PC-9 (cell line): Measurements from ENCODE around the gene ACADS. TPM values are rescaled to one million over a fixed set of nuclear protein-coding genes. Genes with fewer than 3 reads are reported as not detected.

Experiments
- BruUV-seq: library from RNA; stranded (reverse); fragments of 400-500 nt; replicated peaks from 2 replicates; lab custom pipeline; 2021; lab: Mats Ljungman, UMichigan
- CTCF ChIA-PET: fragments of 300-600 bp; sonication (Branson Sonifier 250); formaldehyde crosslinking; loops from one replicate; lab custom pipeline; 2022; ENCODE audit warnings: antibody characterized with exemption; lab: Charles Lee
- POLR2A ChIA-PET: fragments of 300-600 bp; sonication (Branson Sonifier 250); formaldehyde crosslinking; loops from one replicate; lab custom pipeline; 2022; ENCODE audit warnings: antibody characterized with exemption; ENCODE audit not compliant: unreplicated experiment; lab: Charles Lee
- DNase-seq, 2 experiments: peaks; one replicate each; pipeline versions ENCODE4 v3.0.0 to v3.0.0-alpha.2; 2015 to 2022; ENCODE audit warnings: mixed read lengths in 1 of 2
- H2AFZ ChIP-seq: fragments of 200-600 bp; sonication (generic); 2 replicates; pipeline ENCODE4 v1.8.1; 2017; ENCODE audit warnings: antibody characterized with exemption
- H3F3A ChIP-seq: fragments of 200-600 bp; sonication (generic); 2 replicates; pipeline ENCODE4 v1.8.1; 2017; ENCODE audit warnings: antibody characterized with exemption, mild to moderate bottlenecking, low read depth; ENCODE audit not compliant: insufficient read depth
- H3K27ac ChIP-seq: fragments of 200-600 bp; sonication (generic); 2 replicates; pipeline ENCODE4 v1.6.1; 2016; ENCODE audit warnings: mixed run types
- H3K27me3 ChIP-seq: fragments of 200-600 bp; sonication (generic); 2 replicates; pipeline ENCODE4 v1.6.1; 2016; ENCODE audit warnings: low read depth, mixed run types; ENCODE audit not compliant: insufficient read depth
- H3K36me3 ChIP-seq: fragments of 200-600 bp; sonication (generic); 2 replicates; pipeline ENCODE4 v1.6.1; 2016; ENCODE audit warnings: low read depth, mixed run types
- H3K4me1 ChIP-seq: fragments of 200-600 bp; sonication (generic); replicated peaks from 2 replicates; pipeline ENCODE4 v1.6.1; 2016; ENCODE audit warnings: mixed run types; ENCODE audit not compliant: insufficient read depth
- H3K4me2 ChIP-seq: fragments of 200-600 bp; sonication (generic); 2 replicates; pipeline ENCODE4 v1.6.1; 2017; ENCODE audit warnings: mixed run types
- H3K4me3 ChIP-seq: fragments of 200-600 bp; sonication (generic); 2 replicates; pipeline ENCODE4 v1.6.1; 2016; ENCODE audit warnings: mixed run types
- H3K79me2 ChIP-seq: fragments of 200-600 bp; sonication (generic); 2 replicates; pipeline ENCODE4 v1.6.1; 2017; ENCODE audit warnings: low read depth, mixed run types
- H3K9me2 ChIP-seq: fragments of 200-600 bp; sonication (generic); 2 replicates; pipeline ENCODE4 v1.8.1; 2017; ENCODE audit warnings: mild to moderate bottlenecking; ENCODE audit not compliant: insufficient read depth
- H3K9me3 ChIP-seq: fragments of 200-600 bp; sonication (generic); 2 replicates; pipeline ENCODE4 v1.8.1; 2016; ENCODE audit warnings: low read depth; ENCODE audit not compliant: insufficient read depth
- H4K20me1 ChIP-seq: fragments of 200-600 bp; sonication (generic); 2 replicates; pipeline ENCODE4 v1.8.1; 2017; ENCODE audit not compliant: insufficient read depth
- EZH2 ChIP-seq: fragments of 200-600 bp; sonication (generic); IDR thresholded peaks from 2 replicates; pipeline ENCODE4 v1.8.0; 2017; ENCODE audit warnings: antibody characterized with exemption, low read depth
- intact Hi-C: fragments of 100-400 bp; cut with micrococcal nuclease; formaldehyde crosslinking; loops from one replicate; pipeline ENCODE4 v1.10.0; 2022; ENCODE audit not compliant: unreplicated experiment
- total RNA-seq: library from RNA; stranded (reverse); gene quantifications from 2 replicates; pipeline ENCODE4 v1.2.3, GENCODE V29; 2021
- TF ChIP-seq, protein P1 (sequence below): fragments of 200-600 bp; sonication (generic); conservative IDR thresholded peaks from 2 replicates; pipeline ENCODE4 v1.6.1; 2017; ENCODE audit warnings: mixed run types, antibody characterized with exemption, mild to moderate bottlenecking, moderate library complexity

ACADS gene
- total RNA-seq, 1 experiment from 2014 or later, result 8.2 TPM

DNA sequence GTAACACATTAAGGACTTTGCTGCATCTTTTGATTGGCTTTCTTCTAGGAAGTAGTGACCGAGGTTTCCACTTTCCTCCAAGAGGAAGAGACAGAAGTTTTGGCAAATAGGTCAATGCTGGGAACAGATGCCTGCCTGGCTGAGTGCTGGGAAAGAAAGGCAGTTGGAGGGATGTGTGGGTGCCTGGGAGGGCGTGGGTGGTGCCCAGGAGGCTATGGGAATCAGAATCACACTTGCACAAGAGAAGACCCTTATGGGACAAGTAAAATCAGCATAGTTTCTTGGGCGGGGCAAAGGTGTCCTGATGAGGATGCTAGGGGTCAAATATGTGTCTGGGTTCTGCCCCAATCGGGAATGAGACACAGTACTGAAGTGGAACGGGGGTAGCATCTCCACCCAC is 906 bp upstream of the ACADS start:
- no peaks in the 10 kb centered on the region for H3K9me2 ChIP-seq
- H3K27ac ChIP-seq, result no peak overlapping the region
- H2AFZ ChIP-seq, result no peak overlapping the region
- H4K20me1 ChIP-seq, result no peaks in the 10 kb centered on the region
- H3K36me3 ChIP-seq, result no peaks in the 10 kb centered on the region; the same call in 1 of the 2 replicates
- peak overlapping the region; percentile 65; the same call in 1 of the 2 replicates for H3K4me3 ChIP-seq
- H3K79me2 ChIP-seq, result no peaks in the 10 kb centered on the region
- TF ChIP-seq, protein P1, sequence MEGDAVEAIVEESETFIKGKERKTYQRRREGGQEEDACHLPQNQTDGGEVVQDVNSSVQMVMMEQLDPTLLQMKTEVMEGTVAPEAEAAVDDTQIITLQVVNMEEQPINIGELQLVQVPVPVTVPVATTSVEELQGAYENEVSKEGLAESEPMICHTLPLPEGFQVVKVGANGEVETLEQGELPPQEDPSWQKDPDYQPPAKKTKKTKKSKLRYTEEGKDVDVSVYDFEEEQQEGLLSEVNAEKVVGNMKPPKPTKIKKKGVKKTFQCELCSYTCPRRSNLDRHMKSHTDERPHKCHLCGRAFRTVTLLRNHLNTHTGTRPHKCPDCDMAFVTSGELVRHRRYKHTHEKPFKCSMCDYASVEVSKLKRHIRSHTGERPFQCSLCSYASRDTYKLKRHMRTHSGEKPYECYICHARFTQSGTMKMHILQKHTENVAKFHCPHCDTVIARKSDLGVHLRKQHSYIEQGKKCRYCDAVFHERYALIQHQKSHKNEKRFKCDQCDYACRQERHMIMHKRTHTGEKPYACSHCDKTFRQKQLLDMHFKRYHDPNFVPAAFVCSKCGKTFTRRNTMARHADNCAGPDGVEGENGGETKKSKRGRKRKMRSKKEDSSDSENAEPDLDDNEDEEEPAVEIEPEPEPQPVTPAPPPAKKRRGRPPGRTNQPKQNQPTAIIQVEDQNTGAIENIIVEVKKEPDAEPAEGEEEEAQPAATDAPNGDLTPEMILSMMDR, result no peak
- no peak for TF ChIP-seq EZH2
- intact Hi-C loops, result no loop called here
- peak overlapping the region; percentile 80 for H3K4me2 ChIP-seq
- ChIA-PET POLR2A (no interaction called here), CTCF (no interaction called here)
- no peaks in the 10 kb centered on the region; the same call in 1 of the 2 replicates for H3K4me1 ChIP-seq
- H3F3A ChIP-seq, result peaks cover 11% of the 10 kb centered on the region; the same call in 1 of the 2 replicates
- no peaks in the 10 kb centered on the region for H3K9me3 ChIP-seq
- no peaks in the 10 kb centered on the region for H3K27me3 ChIP-seq
- no peak for DNase-seq
- no TSS peak for BruUV-seq

DNA sequence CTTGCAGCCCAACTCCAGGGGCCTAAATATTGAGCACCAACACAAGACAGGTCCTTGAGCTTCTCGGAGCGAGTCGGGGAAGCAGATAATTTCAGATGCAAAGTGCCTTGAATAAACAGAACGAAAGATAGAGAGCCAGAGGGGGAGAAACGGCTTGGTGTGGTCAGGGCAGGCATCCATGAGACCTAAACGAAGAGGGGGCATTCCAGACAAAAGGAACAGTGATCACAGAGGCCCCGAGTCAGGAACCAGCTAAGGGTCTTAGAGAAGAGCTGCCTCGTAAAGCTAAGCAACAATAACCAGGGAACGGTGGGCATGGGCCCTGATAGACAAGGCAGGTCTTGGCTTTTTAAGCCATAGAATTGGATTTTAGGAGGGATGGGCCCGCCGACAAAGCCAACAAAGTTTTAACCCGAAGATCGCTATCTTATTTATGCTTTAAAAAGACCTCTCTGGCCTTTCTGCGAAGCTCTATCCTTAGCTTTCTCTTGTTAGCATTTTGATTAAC is 421 bp upstream of the ACADS start:
- POLR2A ChIA-PET, result interaction anchor here (0.6 kb wide), 1 partner anchor 434 kb away, joined by 5 read pairs; no protein-coding TSS in a partner anchor
- H3K4me1 ChIP-seq, result no peaks in the 10 kb centered on the region; the same call in 1 of the 2 replicates
- H3K27me3 ChIP-seq, result no peaks in the 10 kb centered on the region
- H2AFZ ChIP-seq, result peak overlapping the region; percentile 82
- no peaks in the 10 kb centered on the region for H3K9me2 ChIP-seq
- no peaks in the 10 kb centered on the region for H3K9me3 ChIP-seq
- H3F3A ChIP-seq, result peaks cover 11% of the 10 kb centered on the region; the same call in 1 of the 2 replicates
- BruUV-seq, result no TSS peak
- CTCF ChIA-PET, result no interaction called here
- peak overlapping the region; percentile 65; the same call in 1 of the 2 replicates for H3K4me3 ChIP-seq
- TF ChIP-seq EZH2, result no peak
- TF ChIP-seq, protein P1, result no peak
- H3K27ac ChIP-seq, result no peak overlapping the region
- DNase-seq, result no peak
- H3K4me2 ChIP-seq, result peak overlapping the region; percentile 80
- no peaks in the 10 kb centered on the region for H3K79me2 ChIP-seq
- no peaks in the 10 kb centered on the region for H4K20me1 ChIP-seq
- H3K36me3 ChIP-seq, result no peaks in the 10 kb centered on the region; the same call in 1 of the 2 replicates
- intact Hi-C loops, result no loop called here

DNA sequence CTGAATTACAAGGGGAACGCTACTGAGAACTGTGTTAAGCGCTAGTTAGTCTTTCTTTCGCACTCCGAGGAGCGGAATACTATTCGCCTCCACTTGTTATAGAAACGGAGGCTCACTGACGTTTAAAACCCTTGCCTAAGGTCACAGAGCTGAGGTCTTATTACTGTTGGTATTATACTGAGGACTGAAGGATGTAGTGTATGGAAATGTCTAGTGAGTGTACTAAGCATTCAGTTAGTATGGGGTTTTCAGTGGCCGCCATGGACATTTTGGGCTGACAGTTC is 826 bp downstream of the ACADS start:
- Histone ChIP-seq H2AFZ (no peak overlapping the region; the same call in 1 of the 2 replicates), H3K9me2 (no peaks in the 10 kb centered on the region), H3K4me1 (no peaks in the 10 kb centered on the region; the same call in 1 of the 2 replicates), H3K9me3 (no peaks in the 10 kb centered on the region), H3K27ac (no peak overlapping the region), H3K4me3 (peak overlapping the region; percentile 65; the same call in 1 of the 2 replicates), H3K36me3 (no peaks in the 10 kb centered on the region), H3K27me3 (no peaks in the 10 kb centered on the region), H4K20me1 (no peaks in the 10 kb centered on the region), H3K79me2 (no peaks in the 10 kb centered on the region), H3F3A (peaks cover 11% of the 10 kb centered on the region; the same call in 1 of the 2 replicates), H3K4me2 (peak overlapping the region; percentile 80)
- no peak for TF ChIP-seq EZH2
- TF ChIP-seq, protein P1, result no peak
- CTCF ChIA-PET, result no interaction called here
- intact Hi-C loops, result no loop called here
- no peak for DNase-seq
- POLR2A ChIA-PET, result no interaction called here
- BruUV-seq, result no TSS peak
